Measurements from ENCODE around the gene RFNG. TPM values are rescaled to one million over a fixed set of nuclear protein-coding genes. Genes with fewer than 3 reads are reported as not detected.

Gene RFNG
- total RNA-seq, 2 donors from 2014 or later = 46.3 to 54.5 TPM

GRCh38 chr17:82085031-82085861, 33.6 kb upstream of the RFNG start:
- Histone ChIP-seq H3K36me3 (ENCODE audit: control insufficient read depth, insufficient read depth, low read length) (peaks cover 53% of the 10 kb centered on the region), H3K4me3 (ENCODE audit: low read length) (no peak overlapping the region), H3K9me3 (ENCODE audit: control insufficient read depth, low read length) (no peaks in the 10 kb centered on the region), H3K9ac (ENCODE audit: extremely low read depth, low read length, poor library complexity, severe bottlenecking) (no peak overlapping the region), H3K27me3 (ENCODE audit: control insufficient read depth, insufficient read depth, low read length, poor library complexity, severe bottlenecking) (no peaks in the 10 kb centered on the region), H3K27ac (ENCODE audit: low read depth, low read length) (no peak overlapping the region), H3K4me1 (ENCODE audit: control insufficient read depth, insufficient read depth, low read length) (no peaks in the 10 kb centered on the region)
- H3K27me3 Mint-ChIP-seq (ENCODE audit: insufficient read depth) = no peaks in the 10 kb centered on the region
- TF ChIP-seq CTCF (conservative IDR thresholded peaks at IDR 0.05) = no peak
- H3K36me3 Mint-ChIP-seq (ENCODE audit: low read depth) = peaks cover 26% of the 10 kb centered on the region
- H3K4me1 Mint-ChIP-seq = no peaks in the 10 kb centered on the region
- 91 to 95% methylated on average over 37 to 49 of the region's 49 CpGs for WGBS, 2 experiments (ENCODE audit: insufficient coverage in 1 of 2, insufficient read length in 1 of 2)
- H3K4me3 Mint-ChIP-seq = no peak overlapping the region
- H3K27ac Mint-ChIP-seq = no peak overlapping the region
- no peak for DNase-seq
- no peaks in the 10 kb centered on the region for H3K9me3 Mint-ChIP-seq

- Histone ChIP-seq H3K9me3 (ENCODE audit: control insufficient read depth, low read length) (no peaks in the 10 kb centered on the region), H3K36me3 (ENCODE audit: control insufficient read depth, insufficient read depth, low read length) (peaks cover 49% of the 10 kb centered on the region), H3K4me1 (ENCODE audit: control insufficient read depth, insufficient read depth, low read length) (no peaks in the 10 kb centered on the region), H3K27ac (ENCODE audit: low read depth, low read length) (no peak overlapping the region), H3K4me3 (ENCODE audit: low read length) (no peak overlapping the region), H3K9ac (ENCODE audit: extremely low read depth, low read length, poor library complexity, severe bottlenecking) (no peak overlapping the region), H3K27me3 (ENCODE audit: control insufficient read depth, insufficient read depth, low read length, poor library complexity, severe bottlenecking) (no peaks in the 10 kb centered on the region)
- Mint-ChIP-seq H3K27ac (no peak overlapping the region), H3K4me3 (no peak overlapping the region), H3K9me3 (no peaks in the 10 kb centered on the region), H3K27me3 (ENCODE audit: insufficient read depth) (no peaks in the 10 kb centered on the region), H3K4me1 (no peaks in the 10 kb centered on the region), H3K36me3 (ENCODE audit: low read depth) (peaks cover 29% of the 10 kb centered on the region)
- no peak for TF ChIP-seq CTCF (conservative IDR thresholded peaks at IDR 0.05)
- WGBS, 2 experiments (ENCODE audit: insufficient coverage in 1 of 2, insufficient read length in 1 of 2) = 95 to 97% methylated on average over 20 to 31 of the region's 31 CpGs
- no peak for DNase-seq
These were observed 32.9 kb upstream of the RFNG start for GRCh38 chr17:82084373-82085030.

- Mint-ChIP-seq H3K4me1 (no peaks in the 10 kb centered on the region), H3K9me3 (no peaks in the 10 kb centered on the region), H3K36me3 (ENCODE audit: low read depth) (peaks cover 35% of the 10 kb centered on the region), H3K27me3 (ENCODE audit: insufficient read depth) (no peaks in the 10 kb centered on the region), H3K4me3 (no peak overlapping the region), H3K27ac (no peak overlapping the region)
- Histone ChIP-seq H3K9me3 (ENCODE audit: control insufficient read depth, low read length) (no peaks in the 10 kb centered on the region), H3K9ac (ENCODE audit: extremely low read depth, low read length, poor library complexity, severe bottlenecking) (no peak overlapping the region), H3K27me3 (ENCODE audit: control insufficient read depth, insufficient read depth, low read length, poor library complexity, severe bottlenecking) (no peaks in the 10 kb centered on the region), H3K4me3 (ENCODE audit: low read length) (no peak overlapping the region), H3K36me3 (ENCODE audit: control insufficient read depth, insufficient read depth, low read length) (peaks cover 43% of the 10 kb centered on the region), H3K27ac (ENCODE audit: low read depth, low read length) (no peak overlapping the region), H3K4me1 (ENCODE audit: control insufficient read depth, insufficient read depth, low read length) (no peaks in the 10 kb centered on the region)
- DNase-seq = no peak
- TF ChIP-seq CTCF (conservative IDR thresholded peaks at IDR 0.05) = no peak
- WGBS, 2 experiments (ENCODE audit: insufficient coverage in 1 of 2, insufficient read length in 1 of 2) = 95 to 98% methylated on average over 45 to 55 of the region's 55 CpGs
These were observed 32.1 kb upstream of the RFNG start for GRCh38 chr17:82083533-82084359.
